CD8-positive, alpha-beta memory T cell (primary cell): ENCODE measurements around the gene DNAH6. TPM values are rescaled to one million over a fixed set of nuclear protein-coding genes. Genes with fewer than 3 reads are reported as not detected.

Source experiments
- CTCF ChIA-PET: fragments of 350-600 bp; sonication (Branson Sonifier 250); formaldehyde crosslinking; loops from one replicate; lab custom pipeline; 2021; ENCODE audit warnings: antibody characterized with exemption; lab: Charles Lee
- POLR2A ChIA-PET: fragments of 350-600 bp; sonication (Branson Sonifier 250); formaldehyde crosslinking; loops from one replicate; lab custom pipeline; 2021; ENCODE audit warnings: antibody characterized with exemption; lab: Charles Lee
- DNase-seq, 5 donors: peaks; one replicate each; pipeline versions ENCODE4 v3.0.0 to v3.0.0-alpha.2; 2020 to 2022; ENCODE audit warnings: mixed read lengths in 1 of 5
- H3K27ac ChIP-seq: one replicate; pipeline ENCODE4 v1.7.0; 2013; ENCODE audit warnings: low read depth, mild to moderate bottlenecking, low read length, moderate library complexity
- H3K27me3 ChIP-seq: 2 replicates; pipeline ENCODE4 v1.7.0; 2013; ENCODE audit warnings: low read length, mild to moderate bottlenecking; ENCODE audit not compliant: insufficient read depth, poor library complexity, severe bottlenecking
- H3K36me3 ChIP-seq: 2 replicates; pipeline ENCODE4 v1.7.0; 2013; ENCODE audit warnings: mild to moderate bottlenecking, low read length, moderate library complexity; ENCODE audit not compliant: insufficient read depth
- H3K4me1 ChIP-seq: 2 replicates; pipeline ENCODE4 v1.7.0; 2013; ENCODE audit warnings: mild to moderate bottlenecking, low read length, moderate library complexity; ENCODE audit not compliant: insufficient read depth
- H3K4me3 ChIP-seq: 2 replicates; pipeline ENCODE4 v1.7.0; 2013; ENCODE audit warnings: mild to moderate bottlenecking, low read length
- H3K9me3 ChIP-seq: 2 replicates; pipeline ENCODE4 v1.7.0; 2013; ENCODE audit warnings: mild to moderate bottlenecking, low read length
- H3K27ac Mint-ChIP-seq, 8 donors: one replicate each; pipeline ENCODE4 v1.8.0; 2020 to 2021; ENCODE audit warnings: mixed read lengths in 8 of 8, mild to moderate bottlenecking in 6 of 8, inconsistent platforms in 3 of 8, moderate library complexity in 3 of 8
- H3K27me3 Mint-ChIP-seq, 2 donors: one replicate each; pipeline ENCODE4 v1.8.0; 2020 to 2021; ENCODE audit warnings: mixed read lengths in 2 of 2, mild to moderate bottlenecking in 1 of 2, moderate library complexity in 1 of 2
- H3K36me3 Mint-ChIP-seq, 3 donors: one replicate each; pipeline ENCODE4 v1.8.0; 2020 to 2021; ENCODE audit warnings: mixed read lengths in 3 of 3, inconsistent platforms in 1 of 3, mild to moderate bottlenecking in 1 of 3
- H3K4me1 Mint-ChIP-seq, 3 donors: one replicate each; pipeline ENCODE4 v1.8.0; 2020 to 2021; ENCODE audit warnings: mixed read lengths in 3 of 3, inconsistent platforms in 1 of 3, mild to moderate bottlenecking in 1 of 3
- H3K4me3 Mint-ChIP-seq, 7 donors: one replicate each; pipeline ENCODE4 v1.8.0; 2020 to 2021; ENCODE audit warnings: mixed read lengths in 7 of 7, mild to moderate bottlenecking in 6 of 7, moderate library complexity in 4 of 7, inconsistent platforms in 2 of 7
- H3K9me3 Mint-ChIP-seq, 5 donors: one replicate each; pipeline ENCODE4 v1.8.0; 2020 to 2022; ENCODE audit warnings: mixed read lengths in 5 of 5, mild to moderate bottlenecking in 3 of 5, moderate library complexity in 2 of 5, inconsistent platforms in 1 of 5
- polyA plus RNA-seq: library from polyadenylated mRNA; unstranded; fragments of 300-500 nt; fragmentation: Illumina TruSeq; gene quantifications from one replicate; pipeline ENCODE4 v1.2.3, GENCODE V29; 2021
- total RNA-seq, 2 experiments: library from RNA; stranded (reverse); gene quantifications; one replicate each; pipeline ENCODE4 v1.2.3, GENCODE V29; 2021

DNAH6 gene
- total and polyA plus RNA-seq, 3 experiments from 2014 or later: 0.24 to 0.51 (median 0.39) TPM

DNA sequence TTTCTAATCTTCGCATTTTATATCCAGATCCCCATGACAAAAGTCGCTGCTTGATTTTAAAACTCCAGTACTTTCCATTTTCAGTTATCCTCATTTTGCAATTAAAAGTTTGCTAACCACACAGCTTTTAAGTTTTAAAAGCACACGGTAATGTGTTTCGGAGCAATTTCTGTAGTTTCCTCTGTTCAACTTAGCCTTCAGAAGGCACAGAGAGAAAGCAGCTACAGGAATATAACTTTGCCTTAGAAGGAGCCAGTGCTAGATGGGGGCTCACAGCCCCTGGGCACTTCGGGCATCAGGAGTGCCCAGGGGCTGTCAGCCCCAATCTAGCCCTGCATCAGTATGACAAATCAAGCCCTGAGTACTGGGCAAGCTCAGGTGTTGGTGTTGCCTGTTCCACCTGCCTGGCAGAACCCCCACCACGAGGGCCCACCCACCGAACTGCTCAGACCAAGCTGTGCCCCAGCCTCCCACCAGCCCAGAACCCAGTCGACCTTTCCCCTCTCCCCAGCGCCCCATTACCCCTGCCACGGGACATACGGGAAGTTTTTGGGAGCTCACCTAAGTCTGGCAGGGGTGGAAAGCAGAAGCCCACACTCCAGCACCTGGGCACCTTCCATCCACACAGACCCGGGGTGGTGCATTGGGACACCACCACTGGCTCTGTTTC lies 317.3 kb downstream of the DNAH6 start:
- H3K9me3 Mint-ChIP-seq: peaks cover 4 to 13% (median 11%) of the 10 kb centered on the region in 5 donors
- H3K27me3 Mint-ChIP-seq: no peaks in the 10 kb centered on the region
- peak overlapping the region; percentile 21 to 75 (median 57) for H3K4me3 Mint-ChIP-seq
- peak in 1 of 5 donors; percentile 17 for DNase-seq
- peaks cover 27 to 51% (median 31%) of the 10 kb centered on the region in 3 donors for H3K4me1 Mint-ChIP-seq
- H3K4me3 ChIP-seq: peak overlapping the region; percentile 35
- H3K9me3 ChIP-seq: no peaks in the 10 kb centered on the region
- no peaks in the 10 kb centered on the region for H3K27me3 ChIP-seq
- H3K27ac Mint-ChIP-seq: peak overlapping the region; percentile 76 to 92 (median 84)
- H3K27ac ChIP-seq: no peak overlapping the region
- H3K36me3 ChIP-seq: peaks cover 10% of the 10 kb centered on the region
- CTCF ChIA-PET: interaction anchor here (0.9 to 1.0 kb wide), 3 partner anchors 12 to 92 kb away, joined by 3 to 4 read pairs (median 3); no protein-coding TSS in a partner anchor
- H3K4me1 ChIP-seq: peaks cover 86% of the 10 kb centered on the region
- POLR2A ChIA-PET: no interaction called here
- H3K36me3 Mint-ChIP-seq: peaks cover 11 to 40% (median 25%) of the 10 kb centered on the region in 3 donors

DNA sequence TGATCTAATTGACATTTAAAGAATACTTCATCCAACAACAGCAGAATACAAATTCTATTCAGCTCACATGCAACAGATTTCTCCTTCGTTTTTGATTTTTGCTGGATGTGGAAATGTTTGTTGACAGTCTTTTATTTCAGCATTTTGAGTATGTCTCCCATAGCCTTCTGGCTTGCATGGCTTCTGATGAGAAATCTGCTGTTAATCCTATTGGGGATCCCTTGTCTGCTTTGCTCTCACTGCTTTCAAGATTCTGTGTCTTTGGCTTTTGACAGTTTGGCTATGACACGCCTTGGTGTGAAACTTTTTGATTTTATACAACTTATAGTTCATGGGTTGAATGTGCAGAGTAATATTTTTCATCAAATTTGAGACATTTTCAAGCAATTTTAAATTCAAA lies 319.9 kb downstream of the DNAH6 start:
- POLR2A ChIA-PET: no interaction called here
- H3K9me3 ChIP-seq: no peaks in the 10 kb centered on the region

DNA sequence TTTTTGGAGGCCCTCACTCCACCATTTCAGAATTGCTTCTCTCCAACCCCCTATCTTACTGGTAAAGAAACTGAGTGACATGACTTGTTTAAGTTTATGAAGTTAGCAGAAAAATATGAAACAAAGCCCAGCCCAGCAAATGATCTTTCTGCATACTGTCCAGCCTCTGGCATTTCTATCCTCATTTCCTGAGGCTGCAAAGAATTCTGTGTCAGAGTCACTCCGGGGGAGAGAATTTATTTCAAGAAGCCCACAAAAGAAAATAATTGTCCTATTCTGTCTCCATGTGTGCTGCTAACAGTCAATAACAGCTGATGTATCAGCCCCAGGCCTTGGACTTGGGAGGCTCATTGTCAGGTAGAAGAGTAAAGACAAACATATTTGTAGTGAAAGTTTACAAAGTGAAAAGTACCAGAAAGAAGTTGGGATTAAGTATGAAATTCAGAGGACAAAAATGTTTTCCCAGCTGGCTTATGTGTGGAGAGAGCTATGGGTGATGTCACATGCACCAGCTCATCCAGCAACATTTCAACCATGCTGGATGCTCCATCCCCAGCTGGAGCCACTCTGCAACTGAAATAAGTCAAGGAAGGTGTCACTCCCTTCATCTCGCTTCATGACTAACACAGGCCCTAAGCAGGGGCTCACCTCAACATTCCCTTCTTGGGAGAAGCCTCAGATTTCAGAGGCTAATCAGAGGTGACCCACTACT lies 322.3 kb downstream of the DNAH6 start:
- POLR2A ChIA-PET: no interaction called here
- DNase-seq: no peak
- Mint-ChIP-seq H3K4me1 (peaks cover 69 to 80% (median 76%) of the 10 kb centered on the region in 3 donors), H3K27ac (peak overlapping the region; percentile 74 to 98 (median 84)), H3K36me3 (peaks cover 18 to 47% (median 38%) of the 10 kb centered on the region in 3 donors), H3K4me3 (peak overlapping the region in 4 of 7 donors; percentile 1 to 31 (median 28)), H3K9me3 (peaks cover 4 to 13% (median 11%) of the 10 kb centered on the region in 5 donors), H3K27me3 (peaks cover 0 to 3% of the 10 kb centered on the region in 2 donors)
- CTCF ChIA-PET: interaction anchor here (1.1 to 3.0 kb wide), 4 partner anchors 42 to 191 kb away, joined by 3 to 15 read pairs (median 4); partner anchors contain the start of gene TRABD2A
- Histone ChIP-seq H3K9me3 (no peaks in the 10 kb centered on the region), H3K27ac (no peak overlapping the region), H3K4me3 (no peak overlapping the region), H3K4me1 (peaks cover 86% of the 10 kb centered on the region), H3K36me3 (peaks cover 15% of the 10 kb centered on the region), H3K27me3 (no peaks in the 10 kb centered on the region)

More for the DNA sequence above, 319.9 kb downstream of the DNAH6 start:
- CTCF ChIA-PET: interaction anchor here (0.8 kb wide), 1 partner anchor 28 kb away, joined by 3 read pairs; no protein-coding TSS in a partner anchor
- Mint-ChIP-seq H3K4me3 (no peak overlapping the region), H3K27me3 (peaks cover 0 to 3% of the 10 kb centered on the region in 2 donors), H3K36me3 (peaks cover 16 to 46% (median 43%) of the 10 kb centered on the region in 3 donors), H3K27ac (peak overlapping the region in 2 of 8 donors; percentile 7 to 53), H3K4me1 (peaks cover 53 to 69% (median 57%) of the 10 kb centered on the region in 3 donors), H3K9me3 (peaks cover 4 to 13% (median 11%) of the 10 kb centered on the region in 5 donors)
- Histone ChIP-seq H3K36me3 (peaks cover 13% of the 10 kb centered on the region), H3K4me1 (peaks cover 86% of the 10 kb centered on the region), H3K27me3 (no peaks in the 10 kb centered on the region), H3K27ac (no peak overlapping the region), H3K4me3 (no peak overlapping the region)
- DNase-seq: no peak

DNA sequence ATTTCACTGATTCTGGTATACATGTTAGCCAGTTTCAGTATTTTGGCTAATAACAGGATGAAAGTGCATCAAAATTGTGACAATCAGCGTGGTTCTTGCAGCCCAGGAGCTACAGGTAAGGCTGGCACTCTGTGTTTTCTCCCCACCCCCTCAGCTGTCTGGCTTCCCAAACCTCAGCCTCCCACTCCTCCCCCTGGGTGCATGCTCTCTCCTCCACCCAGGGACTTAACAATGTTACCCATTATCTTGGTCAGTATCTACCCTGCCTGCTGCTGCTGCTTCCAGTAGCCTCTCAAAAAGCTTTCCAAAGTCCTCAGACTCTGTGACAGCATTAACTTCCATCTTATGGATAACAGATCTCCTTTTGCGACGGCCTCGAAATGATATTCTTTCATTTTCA lies 323.6 kb downstream of the DNAH6 start:
- ChIA-PET CTCF (interaction anchor here (1.6 to 3.0 kb wide), 4 partner anchors 11 to 86 kb away, joined by 4 to 15 read pairs (median 6); partner anchors contain the start of gene TRABD2A), POLR2A (interaction anchor here (1.6 kb wide), 1 partner anchor 10 kb away, joined by 5 read pairs; no protein-coding TSS in a partner anchor)
- H3K36me3 ChIP-seq: peaks cover 15% of the 10 kb centered on the region
- H3K27me3 Mint-ChIP-seq: peaks cover 0 to 3% of the 10 kb centered on the region in 2 donors
- H3K9me3 ChIP-seq: no peaks in the 10 kb centered on the region
- peaks cover 4 to 13% (median 11%) of the 10 kb centered on the region in 5 donors for H3K9me3 Mint-ChIP-seq
- peaks cover 18 to 47% (median 38%) of the 10 kb centered on the region in 3 donors for H3K36me3 Mint-ChIP-seq
- no peaks in the 10 kb centered on the region for H3K27me3 ChIP-seq
- peak overlapping the region; percentile 21 for H3K4me3 ChIP-seq
- peak in 1 of 5 donors; percentile 23 for DNase-seq
- peaks cover 76 to 91% (median 88%) of the 10 kb centered on the region in 3 donors for H3K4me1 Mint-ChIP-seq
- H3K27ac ChIP-seq: no peak overlapping the region
- peak overlapping the region in 6 of 7 donors; percentile 37 to 81 (median 64) for H3K4me3 Mint-ChIP-seq
- H3K4me1 ChIP-seq: peaks cover 87% of the 10 kb centered on the region
- H3K27ac Mint-ChIP-seq: peak overlapping the region; percentile 83 to 98 (median 93)

DNA sequence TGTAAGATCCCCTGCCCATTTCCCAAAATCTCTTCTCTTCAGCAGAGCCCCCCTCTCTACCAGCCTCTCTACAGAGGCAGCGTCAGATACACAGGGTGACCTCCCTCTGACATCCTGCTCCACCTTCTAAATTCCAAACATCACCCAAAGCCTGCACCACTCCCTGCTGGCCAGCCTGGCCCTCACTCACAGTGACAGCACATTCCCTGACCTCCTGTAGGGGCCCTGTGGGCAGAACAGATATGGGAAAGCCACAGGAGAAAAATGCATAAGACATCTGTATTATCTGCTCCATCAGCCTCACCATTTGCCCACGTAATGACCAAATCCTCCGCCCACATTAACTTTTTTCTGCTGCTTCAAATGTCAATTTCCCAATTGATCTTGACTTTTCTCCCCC lies 324.0 kb downstream of the DNAH6 start:
- Mint-ChIP-seq H3K27me3 (peaks cover 0 to 3% of the 10 kb centered on the region in 2 donors), H3K36me3 (peaks cover 18 to 47% (median 36%) of the 10 kb centered on the region in 3 donors), H3K4me1 (peaks cover 75 to 92% (median 91%) of the 10 kb centered on the region in 3 donors), H3K9me3 (peaks cover 4 to 12% (median 11%) of the 10 kb centered on the region in 5 donors), H3K4me3 (peak overlapping the region; percentile 15 to 81 (median 71)), H3K27ac (peak overlapping the region; percentile 83 to 98 (median 93))
- H3K36me3 ChIP-seq: peaks cover 15% of the 10 kb centered on the region
- peak overlapping the region; percentile 2 for H3K27ac ChIP-seq
- DNase-seq: peak in 1 of 5 donors; percentile 35
- CTCF ChIA-PET: interaction anchor here (1.6 to 3.0 kb wide), 6 partner anchors 10 to 99 kb away, joined by 4 to 15 read pairs (median 6); partner anchors contain the start of gene TRABD2A
- POLR2A ChIA-PET: interaction anchor here (1.6 kb wide), 1 partner anchor 10 kb away, joined by 5 read pairs; no protein-coding TSS in a partner anchor
- H3K4me3 ChIP-seq: peak overlapping the region; percentile 25
- no peaks in the 10 kb centered on the region for H3K9me3 ChIP-seq
- peaks cover 88% of the 10 kb centered on the region for H3K4me1 ChIP-seq
- no peaks in the 10 kb centered on the region for H3K27me3 ChIP-seq

DNA sequence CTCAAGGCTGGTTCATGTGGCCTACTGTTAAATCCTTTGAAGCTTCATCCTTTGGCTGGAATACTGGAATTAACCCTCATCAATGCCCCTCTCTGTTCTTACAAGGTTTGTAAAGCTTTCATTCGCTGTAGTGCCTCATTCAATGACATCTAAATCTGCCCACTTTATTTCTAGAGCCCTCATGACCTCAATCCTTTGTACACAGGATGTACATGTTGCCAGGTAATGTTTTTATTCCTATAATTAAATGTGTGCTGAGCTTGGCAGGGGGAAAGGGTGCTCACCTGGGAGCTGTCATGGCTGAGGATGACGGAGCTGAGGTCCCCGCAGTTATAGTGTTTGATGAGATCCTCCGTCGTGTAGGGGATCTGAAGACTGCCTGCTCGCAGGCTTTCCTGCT lies 325.3 kb downstream of the DNAH6 start:
- DNase-seq: peak in 1 of 5 donors; percentile 76
- H3K9me3 ChIP-seq: no peaks in the 10 kb centered on the region
- H3K4me1 ChIP-seq: peaks cover 96% of the 10 kb centered on the region
- no peak overlapping the region for H3K27ac ChIP-seq
- H3K4me1 Mint-ChIP-seq: peaks cover 83 to 94% (median 93%) of the 10 kb centered on the region in 3 donors
- no peaks in the 10 kb centered on the region for H3K27me3 ChIP-seq
- peak overlapping the region; percentile 4 to 80 (median 57) for H3K4me3 Mint-ChIP-seq
- H3K4me3 ChIP-seq: peak overlapping the region; percentile 25
- peaks cover 0 to 3% of the 10 kb centered on the region in 2 donors for H3K27me3 Mint-ChIP-seq
- ChIA-PET CTCF (interaction anchor here (0.9 to 2.9 kb wide), 10 partner anchors 9 to 315 kb away, joined by 3 to 15 read pairs (median 6); no protein-coding TSS in a partner anchor), POLR2A (interaction anchor here (0.5 to 0.7 kb wide), 2 partner anchors 58 to 65 kb away, joined by 3 read pairs; no protein-coding TSS in a partner anchor)
- H3K27ac Mint-ChIP-seq: peak overlapping the region; percentile 83 to 98 (median 93)
- peaks cover under 1 to 4% (median 1%) of the 10 kb centered on the region in 5 donors for H3K9me3 Mint-ChIP-seq
- H3K36me3 ChIP-seq: peaks cover 15% of the 10 kb centered on the region
- H3K36me3 Mint-ChIP-seq: peaks cover 12 to 37% (median 26%) of the 10 kb centered on the region in 3 donors

DNA sequence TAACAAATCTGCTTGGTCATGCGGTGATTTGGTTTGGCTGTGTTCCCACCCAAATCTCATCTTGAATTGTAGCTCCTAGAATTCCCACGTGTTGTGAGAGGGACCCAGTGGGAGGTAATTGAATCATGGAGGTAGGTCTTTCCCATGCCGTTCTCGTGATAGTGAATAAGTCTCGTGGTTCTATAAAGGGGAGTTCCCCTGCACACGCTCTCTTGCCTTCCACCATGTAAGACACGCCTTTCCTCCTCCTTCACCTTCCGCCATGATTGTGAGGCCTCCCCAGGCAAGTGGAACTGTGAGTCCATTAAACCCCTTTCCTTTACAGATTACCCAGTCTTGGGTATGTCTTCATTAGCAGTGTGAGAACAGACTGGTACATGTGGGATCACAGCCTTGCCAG lies 327.8 kb downstream of the DNAH6 start:
- no peaks in the 10 kb centered on the region for H3K9me3 ChIP-seq
- no peaks in the 10 kb centered on the region for H3K27me3 ChIP-seq
- peaks cover 5% of the 10 kb centered on the region for H3K36me3 ChIP-seq
- H3K36me3 Mint-ChIP-seq: peaks cover 5 to 18% (median 10%) of the 10 kb centered on the region in 3 donors
- CTCF ChIA-PET: interaction anchor here (1.0 kb wide), 1 partner anchor 103 kb away, joined by 6 read pairs; no protein-coding TSS in a partner anchor
- H3K9me3 Mint-ChIP-seq: no peaks in the 10 kb centered on the region
- peaks cover 96% of the 10 kb centered on the region for H3K4me1 ChIP-seq
- peak overlapping the region; percentile 10 for H3K4me3 ChIP-seq
- DNase-seq: no peak
- H3K27ac Mint-ChIP-seq: peak overlapping the region; percentile 86 to 98 (median 91)
- POLR2A ChIA-PET: no interaction called here
- H3K27ac ChIP-seq: peak overlapping the region; percentile 20
- peaks cover 0 to 3% of the 10 kb centered on the region in 2 donors for H3K27me3 Mint-ChIP-seq
- H3K4me3 Mint-ChIP-seq: peak overlapping the region in 6 of 7 donors; percentile 13 to 53 (median 40)
- H3K4me1 Mint-ChIP-seq: peaks cover 87 to 96% (median 95%) of the 10 kb centered on the region in 3 donors
